Measurements from ENCODE around the gene PRKRIP1.
"Not testable (repeated sequence)": the region's sequence is repeated elsewhere in the genome, so short reads cannot be mapped to it uniquely, and the experiment has no call there.

Gene PRKRIP1, protein sequence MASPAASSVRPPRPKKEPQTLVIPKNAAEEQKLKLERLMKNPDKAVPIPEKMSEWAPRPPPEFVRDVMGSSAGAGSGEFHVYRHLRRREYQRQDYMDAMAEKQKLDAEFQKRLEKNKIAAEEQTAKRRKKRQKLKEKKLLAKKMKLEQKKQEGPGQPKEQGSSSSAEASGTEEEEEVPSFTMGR

DNA sequence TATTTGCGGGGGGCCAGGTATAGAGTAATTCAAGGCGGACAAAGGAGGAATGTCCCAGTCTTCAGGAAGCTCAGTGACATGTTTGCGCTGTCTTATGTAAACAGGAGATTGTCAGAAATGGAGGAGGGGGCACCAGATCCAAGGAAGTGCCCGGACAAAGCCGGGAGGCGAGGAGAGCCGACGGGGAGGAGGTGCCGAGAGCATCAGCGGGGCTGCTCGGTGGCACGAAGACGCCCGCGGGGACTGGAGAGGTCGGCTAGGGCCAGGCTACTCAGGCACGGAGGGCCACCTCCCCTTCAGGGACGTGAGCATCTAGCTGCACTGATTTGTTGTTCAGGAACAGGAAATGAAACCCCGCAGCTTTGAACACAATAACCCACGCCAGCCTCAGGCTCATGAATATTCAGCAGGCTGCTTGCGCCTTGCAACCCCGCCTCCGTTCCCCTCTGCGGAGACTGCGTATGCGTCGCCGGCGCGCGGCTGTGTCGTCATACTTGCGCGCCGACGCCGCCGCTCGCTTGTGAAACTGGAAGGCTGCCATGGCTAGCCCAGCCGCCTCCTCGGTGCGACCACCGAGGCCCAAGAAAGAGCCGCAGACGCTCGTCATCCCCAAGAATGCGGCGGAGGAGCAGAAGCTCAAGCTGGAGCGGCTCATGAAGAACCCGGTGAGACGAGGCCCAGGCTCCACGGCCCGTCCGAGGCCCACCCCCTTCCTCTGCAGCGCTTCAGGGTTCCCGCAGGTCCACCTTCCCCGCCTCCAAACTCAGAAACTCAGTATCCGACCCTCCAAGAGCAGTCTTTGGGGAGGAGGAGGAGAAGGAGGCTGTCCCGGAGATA lies at the start of gene PRKRIP1:
Gene PRKRIP1, plus strand, starts transcription at position 491 of the 837 bp plus-strand sequence. Its CDS starts 49 bp downstream, at position 540.
- H3K4me3 ChIP-seq (ENCODE audit: low read length), result peak within 1 kb of the TSS; percentile 99
- DNase-seq (ENCODE audit: low read depth), result peak; percentile 92
- no peak for TF ChIP-seq CTCF (IDR thresholded peaks at IDR 0.05; ENCODE audit: insufficient read depth, low read depth, low read length, missing control alignments)

DNA sequence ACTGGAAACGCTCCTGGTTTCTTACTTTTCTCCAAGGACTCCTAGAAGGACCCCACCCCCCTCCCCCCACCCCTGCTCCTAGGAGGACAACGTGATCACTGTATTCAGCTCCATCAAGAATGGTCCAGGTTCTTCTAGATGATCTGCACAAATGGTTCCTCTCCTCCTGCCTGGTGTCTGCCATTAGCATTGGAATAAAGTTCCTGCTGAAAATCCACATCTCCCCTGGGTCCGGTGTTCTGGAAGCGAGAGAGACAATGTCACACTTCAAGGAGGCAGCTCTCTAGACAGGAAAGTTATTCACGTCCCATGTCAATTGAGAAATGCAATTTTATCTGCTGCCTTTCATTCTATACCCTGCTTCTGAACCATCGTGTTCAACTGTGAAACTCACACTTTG lies 49.2 kb upstream of the PRKRIP1 start:
- not testable (repeated sequence) for H3K4me3 ChIP-seq (ENCODE audit: low read length); DNase-seq (ENCODE audit: low read depth)

DNA sequence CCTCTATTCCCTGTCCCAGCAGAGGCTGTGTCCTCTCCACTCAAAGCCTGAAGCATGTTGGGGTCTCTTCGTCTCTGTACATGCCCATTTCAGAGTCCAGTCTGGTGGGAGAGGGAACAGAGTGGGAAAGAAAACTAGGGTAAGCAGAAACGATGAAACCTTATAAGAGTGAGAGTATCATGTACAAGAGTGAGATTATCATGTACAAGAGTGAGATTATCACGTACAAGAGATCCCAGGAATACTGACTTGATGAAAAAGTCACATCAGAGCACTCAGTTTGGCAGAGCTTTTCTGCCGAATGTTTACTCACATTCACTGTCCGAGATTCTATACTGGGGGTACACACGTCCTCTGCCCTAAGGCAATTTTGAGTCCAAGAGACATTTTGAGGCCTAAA lies 39.8 kb upstream of the PRKRIP1 start, which contains the start of gene SPDYE6:
Gene SPDYE6, minus strand, starts transcription at position 101 of the 400 bp plus-strand sequence. CDS start 421 bp downstream, outside the sequence.
- H3K4me3 ChIP-seq (ENCODE audit: low read length); DNase-seq (ENCODE audit: low read depth): not testable (repeated sequence)

- H3K4me3 ChIP-seq (ENCODE audit: low read length), result peak overlapping the region; percentile 58
- TF ChIP-seq CTCF (IDR thresholded peaks at IDR 0.05; ENCODE audit: insufficient read depth, low read depth, low read length, missing control alignments), result peak; percentile 4
- peak; percentile 98 for DNase-seq (ENCODE audit: low read depth)
Observed at GRCh38 chr7:102363549-102364393, 32.4 kb upstream of the PRKRIP1 start.

- peak overlapping the region; percentile 58 for H3K4me3 ChIP-seq (ENCODE audit: low read length)
- not testable (repeated sequence) for DNase-seq (ENCODE audit: low read depth)
Observed at GRCh38 chr7:102364394-102364886, 31.7 kb upstream of the PRKRIP1 start.

- DNase-seq (ENCODE audit: low read depth), result not testable (repeated sequence)
Observed at GRCh38 chr7:102365390-102365789, 30.8 kb upstream of the PRKRIP1 start.

GRCh38 chr7:102370038-102370437 lies 26.1 kb upstream of the PRKRIP1 start:
- H3K4me3 ChIP-seq (ENCODE audit: low read length); DNase-seq (ENCODE audit: low read depth): not testable (repeated sequence)

More at GRCh38 chr7:102365390-102365789, 30.8 kb upstream of the PRKRIP1 start:
- H3K4me3 ChIP-seq (ENCODE audit: low read length), result not testable (repeated sequence)

- H3K4me3 ChIP-seq (ENCODE audit: low read length); DNase-seq (ENCODE audit: low read depth): not testable (repeated sequence)
Observed at GRCh38 chr7:102372796-102373195, 23.4 kb upstream of the PRKRIP1 start.

DNA sequence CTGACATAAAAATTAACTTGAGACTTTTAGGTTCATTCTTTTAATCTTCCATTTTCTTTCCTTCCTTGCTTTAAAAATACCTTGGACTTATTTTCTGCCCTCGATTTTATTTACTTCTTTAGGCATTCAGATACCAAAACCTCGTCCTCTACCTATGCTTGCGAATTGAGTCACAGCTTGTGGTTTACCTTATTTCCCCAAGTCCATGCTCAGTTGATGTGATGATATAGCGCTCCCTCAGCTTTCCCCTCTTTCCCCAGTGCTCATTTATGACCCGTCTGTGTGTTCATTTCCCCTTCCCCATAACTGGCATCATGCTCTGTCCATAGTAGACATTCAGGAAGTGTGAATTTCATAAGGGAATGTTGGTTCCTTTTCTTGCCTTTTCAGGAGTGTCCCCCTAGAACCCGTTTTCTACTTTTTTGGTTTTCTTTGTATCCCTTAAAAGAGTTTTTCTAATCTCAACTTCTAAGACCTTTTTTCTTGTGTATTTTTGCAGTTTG lies 19.1 kb upstream of the PRKRIP1 start:
- TF ChIP-seq CTCF (IDR thresholded peaks at IDR 0.05; ENCODE audit: insufficient read depth, low read depth, low read length, missing control alignments), result no peak
- no peak for DNase-seq (ENCODE audit: low read depth)
- no peak overlapping the region for H3K4me3 ChIP-seq (ENCODE audit: low read length)

DNA sequence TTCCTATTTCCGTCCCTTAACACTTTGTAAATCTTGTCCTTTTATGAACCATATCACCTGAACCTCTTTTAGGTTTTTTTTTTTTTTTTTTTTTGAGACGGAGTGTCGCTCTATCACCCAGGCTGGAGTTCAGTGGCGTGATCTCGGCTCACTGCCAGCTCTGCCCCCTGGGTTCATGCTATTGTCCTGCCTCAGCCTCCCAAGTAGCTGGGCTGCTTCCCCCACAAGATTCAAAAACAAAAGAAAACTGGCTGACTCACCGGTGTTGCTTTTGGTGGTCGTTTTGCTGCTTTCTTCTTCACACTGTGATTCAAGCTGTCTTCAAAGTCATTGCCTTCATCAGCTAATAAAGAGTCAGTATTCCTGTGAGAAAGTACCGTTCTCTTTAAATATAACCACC lies 15.3 kb upstream of the PRKRIP1 start:
- not testable (repeated sequence) for H3K4me3 ChIP-seq (ENCODE audit: low read length); DNase-seq (ENCODE audit: low read depth)

- not testable (repeated sequence) for DNase-seq (ENCODE audit: low read depth); H3K4me3 ChIP-seq (ENCODE audit: low read length)
Observed at GRCh38 chr7:102381696-102382425, 14.3 kb upstream of the PRKRIP1 start.

All from epithelial cell of esophagus (primary cell).